ENCODE measurements around the gene FAT3.

DNA sequence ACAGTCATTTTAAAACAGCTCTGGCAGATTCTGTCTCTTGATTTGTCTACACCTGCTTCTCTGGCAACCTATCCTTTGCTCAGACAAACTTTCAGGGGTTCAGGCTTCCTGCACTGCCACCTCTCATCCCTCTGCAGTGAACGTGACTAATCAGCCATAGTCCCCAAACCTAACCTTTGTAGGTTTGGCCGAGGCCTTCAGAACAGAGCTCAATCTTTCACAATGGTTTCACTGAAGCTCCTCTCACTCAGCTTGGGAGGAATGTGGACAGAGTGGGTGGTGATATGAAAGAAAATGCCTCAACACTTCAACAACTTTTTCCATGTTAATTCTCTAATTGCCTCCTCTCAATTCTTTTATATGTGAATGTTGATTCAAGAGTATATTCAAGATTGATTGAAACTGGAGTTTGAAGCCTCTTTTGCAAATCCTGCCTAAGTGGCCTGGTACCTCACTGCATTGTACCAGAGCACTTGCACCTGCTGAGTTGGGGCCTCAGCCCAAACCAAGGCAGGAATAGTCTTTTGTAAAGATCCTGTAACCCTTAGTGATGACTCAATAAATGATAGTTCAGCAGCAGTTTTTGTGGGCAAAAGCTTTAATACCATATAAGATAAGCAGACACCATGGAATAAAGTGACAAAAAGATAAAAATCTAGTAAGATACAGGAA lies 33.9 kb upstream of the FAT3 start:
- TF ChIP-seq, protein P1, sequence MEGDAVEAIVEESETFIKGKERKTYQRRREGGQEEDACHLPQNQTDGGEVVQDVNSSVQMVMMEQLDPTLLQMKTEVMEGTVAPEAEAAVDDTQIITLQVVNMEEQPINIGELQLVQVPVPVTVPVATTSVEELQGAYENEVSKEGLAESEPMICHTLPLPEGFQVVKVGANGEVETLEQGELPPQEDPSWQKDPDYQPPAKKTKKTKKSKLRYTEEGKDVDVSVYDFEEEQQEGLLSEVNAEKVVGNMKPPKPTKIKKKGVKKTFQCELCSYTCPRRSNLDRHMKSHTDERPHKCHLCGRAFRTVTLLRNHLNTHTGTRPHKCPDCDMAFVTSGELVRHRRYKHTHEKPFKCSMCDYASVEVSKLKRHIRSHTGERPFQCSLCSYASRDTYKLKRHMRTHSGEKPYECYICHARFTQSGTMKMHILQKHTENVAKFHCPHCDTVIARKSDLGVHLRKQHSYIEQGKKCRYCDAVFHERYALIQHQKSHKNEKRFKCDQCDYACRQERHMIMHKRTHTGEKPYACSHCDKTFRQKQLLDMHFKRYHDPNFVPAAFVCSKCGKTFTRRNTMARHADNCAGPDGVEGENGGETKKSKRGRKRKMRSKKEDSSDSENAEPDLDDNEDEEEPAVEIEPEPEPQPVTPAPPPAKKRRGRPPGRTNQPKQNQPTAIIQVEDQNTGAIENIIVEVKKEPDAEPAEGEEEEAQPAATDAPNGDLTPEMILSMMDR (IDR thresholded peaks at IDR 0.05), result no peak
- TF ChIP-seq POLR2A (IDR thresholded peaks at IDR 0.05), result no peak
